ENCODE results near the gene CTDSP2. TPM values are rescaled to one million over a fixed set of nuclear protein-coding genes. Genes with fewer than 3 reads are reported as not detected.

Gene CTDSP2
- total and polyA plus RNA-seq, 10 of the 15 experiments (the other 5 are each of a cell fraction or from before 2014, with no cell fraction given), result 17.3 to 98.2 (median 54.1) TPM

GRCh38 chr12:57846577-57847319, at the start of gene CTDSP2 (continued):
- TF ChIP-seq, protein P1, sequence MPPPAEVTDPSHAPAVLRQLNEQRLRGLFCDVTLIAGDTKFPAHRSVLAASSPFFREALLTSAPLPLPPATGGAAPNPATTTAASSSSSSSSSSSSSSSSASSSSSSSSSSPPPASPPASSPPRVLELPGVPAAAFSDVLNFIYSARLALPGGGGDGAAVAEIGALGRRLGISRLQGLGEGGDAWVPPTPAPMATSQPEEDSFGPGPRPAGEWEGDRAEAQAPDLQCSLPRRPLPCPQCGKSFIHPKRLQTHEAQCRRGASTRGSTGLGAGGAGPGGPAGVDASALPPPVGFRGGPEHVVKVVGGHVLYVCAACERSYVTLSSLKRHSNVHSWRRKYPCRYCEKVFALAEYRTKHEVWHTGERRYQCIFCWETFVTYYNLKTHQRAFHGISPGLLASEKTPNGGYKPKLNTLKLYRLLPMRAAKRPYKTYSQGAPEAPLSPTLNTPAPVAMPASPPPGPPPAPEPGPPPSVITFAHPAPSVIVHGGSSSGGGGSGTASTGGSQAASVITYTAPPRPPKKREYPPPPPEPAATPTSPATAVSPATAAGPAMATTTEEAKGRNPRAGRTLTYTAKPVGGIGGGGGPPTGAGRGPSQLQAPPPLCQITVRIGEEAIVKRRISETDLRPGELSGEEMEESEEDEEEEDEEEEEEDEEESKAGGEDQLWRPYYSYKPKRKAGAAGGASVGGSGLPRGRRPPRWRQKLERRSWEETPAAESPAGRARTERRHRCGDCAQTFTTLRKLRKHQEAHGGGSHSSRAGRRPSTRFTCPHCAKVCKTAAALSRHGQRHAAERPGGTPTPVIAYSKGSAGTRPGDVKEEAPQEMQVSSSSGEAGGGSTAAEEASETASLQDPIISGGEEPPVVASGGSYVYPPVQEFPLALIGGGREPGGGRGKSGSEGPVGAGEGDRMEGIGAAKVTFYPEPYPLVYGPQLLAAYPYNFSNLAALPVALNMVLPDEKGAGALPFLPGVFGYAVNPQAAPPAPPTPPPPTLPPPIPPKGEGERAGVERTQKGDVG (CRISPR knock-in tag; IDR thresholded peaks at IDR 0.05), result no peak
- TF ChIP-seq, protein P2, sequence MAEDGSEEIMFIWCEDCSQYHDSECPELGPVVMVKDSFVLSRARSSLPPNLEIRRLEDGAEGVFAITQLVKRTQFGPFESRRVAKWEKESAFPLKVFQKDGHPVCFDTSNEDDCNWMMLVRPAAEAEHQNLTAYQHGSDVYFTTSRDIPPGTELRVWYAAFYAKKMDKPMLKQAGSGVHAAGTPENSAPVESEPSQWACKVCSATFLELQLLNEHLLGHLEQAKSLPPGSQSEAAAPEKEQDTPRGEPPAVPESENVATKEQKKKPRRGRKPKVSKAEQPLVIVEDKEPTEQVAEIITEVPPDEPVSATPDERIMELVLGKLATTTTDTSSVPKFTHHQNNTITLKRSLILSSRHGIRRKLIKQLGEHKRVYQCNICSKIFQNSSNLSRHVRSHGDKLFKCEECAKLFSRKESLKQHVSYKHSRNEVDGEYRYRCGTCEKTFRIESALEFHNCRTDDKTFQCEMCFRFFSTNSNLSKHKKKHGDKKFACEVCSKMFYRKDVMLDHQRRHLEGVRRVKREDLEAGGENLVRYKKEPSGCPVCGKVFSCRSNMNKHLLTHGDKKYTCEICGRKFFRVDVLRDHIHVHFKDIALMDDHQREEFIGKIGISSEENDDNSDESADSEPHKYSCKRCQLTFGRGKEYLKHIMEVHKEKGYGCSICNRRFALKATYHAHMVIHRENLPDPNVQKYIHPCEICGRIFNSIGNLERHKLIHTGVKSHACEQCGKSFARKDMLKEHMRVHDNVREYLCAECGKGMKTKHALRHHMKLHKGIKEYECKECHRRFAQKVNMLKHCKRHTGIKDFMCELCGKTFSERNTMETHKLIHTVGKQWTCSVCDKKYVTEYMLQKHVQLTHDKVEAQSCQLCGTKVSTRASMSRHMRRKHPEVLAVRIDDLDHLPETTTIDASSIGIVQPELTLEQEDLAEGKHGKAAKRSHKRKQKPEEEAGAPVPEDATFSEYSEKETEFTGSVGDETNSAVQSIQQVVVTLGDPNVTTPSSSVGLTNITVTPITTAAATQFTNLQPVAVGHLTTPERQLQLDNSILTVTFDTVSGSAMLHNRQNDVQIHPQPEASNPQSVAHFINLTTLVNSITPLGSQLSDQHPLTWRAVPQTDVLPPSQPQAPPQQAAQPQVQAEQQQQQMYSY (CRISPR knock-in tag; IDR thresholded peaks at IDR 0.05), result no peak
- TF ChIP-seq HDAC6 (IDR thresholded peaks at IDR 0.05; ENCODE audit: unreplicated experiment), result no peak
- TF ChIP-seq NR2F1 (conservative IDR thresholded peaks at IDR 0.05), result no peak
- TF ChIP-seq TCF3 (IDR thresholded peaks at IDR 0.05; ENCODE audit: borderline replicate concordance, insufficient read depth, low read depth, low read length), result no peak
- no peak for TF ChIP-seq KDM1A (IDR thresholded peaks at IDR 0.05; ENCODE audit: borderline replicate concordance)
- 0 out of 2 replicates have a peak, but pooled peaks have one; percentile 24 for TF ChIP-seq EED (IDR thresholded peaks at IDR 0.05; ENCODE audit: low read depth)
- peak; percentile 62 for TF ChIP-seq YY1 (IDR thresholded peaks at IDR 0.05; ENCODE audit: low read depth, low read length)
- TF ChIP-seq, protein P3, sequence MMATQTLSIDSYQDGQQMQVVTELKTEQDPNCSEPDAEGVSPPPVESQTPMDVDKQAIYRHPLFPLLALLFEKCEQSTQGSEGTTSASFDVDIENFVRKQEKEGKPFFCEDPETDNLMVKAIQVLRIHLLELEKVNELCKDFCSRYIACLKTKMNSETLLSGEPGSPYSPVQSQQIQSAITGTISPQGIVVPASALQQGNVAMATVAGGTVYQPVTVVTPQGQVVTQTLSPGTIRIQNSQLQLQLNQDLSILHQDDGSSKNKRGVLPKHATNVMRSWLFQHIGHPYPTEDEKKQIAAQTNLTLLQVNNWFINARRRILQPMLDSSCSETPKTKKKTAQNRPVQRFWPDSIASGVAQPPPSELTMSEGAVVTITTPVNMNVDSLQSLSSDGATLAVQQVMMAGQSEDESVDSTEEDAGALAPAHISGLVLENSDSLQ (IDR thresholded peaks at IDR 0.05), result no peak
- TF ChIP-seq NR2C1 (IDR thresholded peaks at IDR 0.05), result no peak
- no peak for TF ChIP-seq CREM (IDR thresholded peaks at IDR 0.05; ENCODE audit: low read depth)
- TF ChIP-seq ZNF384 (IDR thresholded peaks at IDR 0.05; ENCODE audit: borderline replicate concordance, low read depth, low read length), result no peak
- no peak for TF ChIP-seq RAD51 (IDR thresholded peaks at IDR 0.05)
- no peak for TF ChIP-seq CHD1 (IDR thresholded peaks at IDR 0.05; ENCODE audit: low read depth, low read length)
- TF ChIP-seq TCF12 (IDR thresholded peaks at IDR 0.05; ENCODE audit: low read depth, low read length), result peak; percentile 11; the same call in 1 of the 2 replicates
- no peak for TF ChIP-seq ZZZ3 (IDR thresholded peaks at IDR 0.05; ENCODE audit: control insufficient read depth, insufficient read length, low read depth)
- no peak for TF ChIP-seq ETV6 (conservative IDR thresholded peaks at IDR 0.05 in 1 of 2, IDR thresholded peaks at IDR 0.05 in 1 of 2; ENCODE audit: borderline replicate concordance in 1 of 2, low read depth in 1 of 2)
- no peak for TF ChIP-seq NFXL1 (IDR thresholded peaks at IDR 0.05; ENCODE audit: borderline replicate concordance)
- TF ChIP-seq, protein P4, sequence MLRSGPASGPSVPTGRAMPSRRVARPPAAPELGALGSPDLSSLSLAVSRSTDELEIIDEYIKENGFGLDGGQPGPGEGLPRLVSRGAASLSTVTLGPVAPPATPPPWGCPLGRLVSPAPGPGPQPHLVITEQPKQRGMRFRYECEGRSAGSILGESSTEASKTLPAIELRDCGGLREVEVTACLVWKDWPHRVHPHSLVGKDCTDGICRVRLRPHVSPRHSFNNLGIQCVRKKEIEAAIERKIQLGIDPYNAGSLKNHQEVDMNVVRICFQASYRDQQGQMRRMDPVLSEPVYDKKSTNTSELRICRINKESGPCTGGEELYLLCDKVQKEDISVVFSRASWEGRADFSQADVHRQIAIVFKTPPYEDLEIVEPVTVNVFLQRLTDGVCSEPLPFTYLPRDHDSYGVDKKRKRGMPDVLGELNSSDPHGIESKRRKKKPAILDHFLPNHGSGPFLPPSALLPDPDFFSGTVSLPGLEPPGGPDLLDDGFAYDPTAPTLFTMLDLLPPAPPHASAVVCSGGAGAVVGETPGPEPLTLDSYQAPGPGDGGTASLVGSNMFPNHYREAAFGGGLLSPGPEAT (IDR thresholded peaks at IDR 0.05; ENCODE audit: low read depth), result peak; percentile 37; the same call in 1 of the 2 replicates
- peak; percentile 20 for TF ChIP-seq SMARCA5 (IDR thresholded peaks at IDR 0.05)
- no peak for TF ChIP-seq KAT2A (conservative IDR thresholded peaks at IDR 0.05; ENCODE audit: control insufficient read depth, low read depth, low read length)
